ENCODE results near the gene CT47A1. TPM values are rescaled to one million over a fixed set of nuclear protein-coding genes. Genes with fewer than 3 reads are reported as not detected.

The CT47A1 gene
- total and polyA plus RNA-seq, 10 of the 15 experiments (the other 5 are each of a cell fraction or from before 2014, with no cell fraction given): not detected

- no TSS peak for BruUV-seq (replicated peaks)
- DNase-seq (ENCODE audit: low read depth, low spot score): no peak
- in situ Hi-C loops (cut with MboI): no loop called here
- Histone ChIP-seq H3K36me3 (ENCODE audit: control insufficient read depth in 2 of 2, insufficient read depth in 2 of 2, low read length in 1 of 2) (no peaks in the 10 kb centered on the region), H3K9ac (ENCODE audit: control insufficient read depth, insufficient read depth, low read length) (no peak overlapping the region), H3K9me3 (replicated peaks; ENCODE audit: control insufficient read depth, insufficient read depth, low read length) (no peaks in the 10 kb centered on the region; the same call in 2 of the 3 replicates), H3K4me2 (ENCODE audit: control insufficient read depth, insufficient read depth) (no peak overlapping the region), H3K4me3 (no peak overlapping the region), H2AFZ (ENCODE audit: control insufficient read depth, low read depth, low read length) (no peak overlapping the region), H3K79me2 (ENCODE audit: control insufficient read depth, insufficient read depth, low read length) (no peaks in the 10 kb centered on the region), H3K27ac (ENCODE audit: control insufficient read depth, insufficient read depth) (no peak overlapping the region), H3K27me3 (replicated peaks in 1 of 2; ENCODE audit: control insufficient read depth in 2 of 2, insufficient read depth in 2 of 2, low read length in 1 of 2) (no peaks in the 10 kb centered on the region), H4K20me1 (ENCODE audit: control insufficient read depth, insufficient read depth) (no peaks in the 10 kb centered on the region), H3K4me1 (ENCODE audit: control insufficient read depth, insufficient read depth, low read length) (no peaks in the 10 kb centered on the region)
- FAIRE-seq: no peak
- TF ChIP-seq CREM (IDR thresholded peaks at IDR 0.05; ENCODE audit: low read depth): no peak
- TF ChIP-seq JUNB (IDR thresholded peaks at IDR 0.05): no peak
- no peak for TF ChIP-seq ZNF274 (IDR thresholded peaks at IDR 0.05; ENCODE audit: insufficient read depth, insufficient read length)
- no peak for TF ChIP-seq RAD21 (IDR thresholded peaks at IDR 0.05; ENCODE audit: insufficient read depth, low read depth, low read length)
- TF ChIP-seq SMC3 (IDR thresholded peaks at IDR 0.05; ENCODE audit: borderline replicate concordance, low read length): no peak
- no peak for TF ChIP-seq IKZF2 (IDR thresholded peaks at IDR 0.05)
- no peak for TF ChIP-seq SIN3A (IDR thresholded peaks at IDR 0.05; ENCODE audit: low read depth, low read length)
- no peak for TF ChIP-seq BMI1 (IDR thresholded peaks at IDR 0.05; ENCODE audit: borderline replicate concordance)
- no peak for TF ChIP-seq EGR1 (IDR thresholded peaks at IDR 0.05; ENCODE audit: borderline replicate concordance in 1 of 2, low read depth in 2 of 2, low read length in 2 of 2)
- no peak for TF ChIP-seq IRF4 (IDR thresholded peaks at IDR 0.05; ENCODE audit: low read depth, low read length)
- no peak for TF ChIP-seq PBX3 (IDR thresholded peaks at IDR 0.05; ENCODE audit: insufficient replicate concordance, low read depth, low read length)
- no peak for TF ChIP-seq POLR2A (IDR thresholded peaks at IDR 0.05; ENCODE audit: low read depth, low read length)
- TF ChIP-seq GABPA (IDR thresholded peaks at IDR 0.05; ENCODE audit: low read depth): no peak
- TF ChIP-seq BACH1 (IDR thresholded peaks at IDR 0.05; ENCODE audit: borderline replicate concordance): no peak
- no peak for TF ChIP-seq PKNOX1 (IDR thresholded peaks at IDR 0.05)
- TF ChIP-seq CHD4 (IDR thresholded peaks at IDR 0.05): no peak
- TF ChIP-seq LARP7 (IDR thresholded peaks at IDR 0.05): no peak
- no peak for TF ChIP-seq E2F8 (IDR thresholded peaks at IDR 0.05; ENCODE audit: low read depth, partially characterized antibody)
- TF ChIP-seq, protein P1, sequence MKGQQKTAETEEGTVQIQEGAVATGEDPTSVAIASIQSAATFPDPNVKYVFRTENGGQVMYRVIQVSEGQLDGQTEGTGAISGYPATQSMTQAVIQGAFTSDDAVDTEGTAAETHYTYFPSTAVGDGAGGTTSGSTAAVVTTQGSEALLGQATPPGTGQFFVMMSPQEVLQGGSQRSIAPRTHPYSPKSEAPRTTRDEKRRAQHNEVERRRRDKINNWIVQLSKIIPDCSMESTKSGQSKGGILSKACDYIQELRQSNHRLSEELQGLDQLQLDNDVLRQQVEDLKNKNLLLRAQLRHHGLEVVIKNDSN (IDR thresholded peaks at IDR 0.05; ENCODE audit: borderline replicate concordance, extremely low read length, insufficient read depth, low read depth, low read length): no peak
- no peak for ATAC-seq
- ChIA-PET SMC1A (ENCODE audit: uncharacterized antibody, unreplicated experiment) (interaction anchor here (0.6 kb wide), 1 partner anchor 207 kb away, joined by 3 read pairs; no protein-coding TSS in a partner anchor), RAD21 (ENCODE audit: unreplicated experiment) (no interaction called here), POLR2A (no interaction called here), CTCF (no interaction called here)
- 67% methylated on average over 7 of the region's 7 CpGs for WGBS (ENCODE audit: insufficient coverage, insufficient replicate concordance, low lambda C conversion rate, missing lambda C conversion rate)
- intact Hi-C loops (cut with micrococcal nuclease; ENCODE audit: unreplicated experiment): no loop called here
Observed at GRCh38 chrX:121011254-121011653, 25.7 kb upstream of the CT47A1 start.

Measured in GM12878 (cell line).